Measurements from ENCODE around the gene DENND1A. TPM values are rescaled to one million over a fixed set of nuclear protein-coding genes. Genes with fewer than 3 reads are reported as not detected.

The DENND1A gene
- polyA plus RNA-seq, 1 donor, result 12.2 TPM

DNA sequence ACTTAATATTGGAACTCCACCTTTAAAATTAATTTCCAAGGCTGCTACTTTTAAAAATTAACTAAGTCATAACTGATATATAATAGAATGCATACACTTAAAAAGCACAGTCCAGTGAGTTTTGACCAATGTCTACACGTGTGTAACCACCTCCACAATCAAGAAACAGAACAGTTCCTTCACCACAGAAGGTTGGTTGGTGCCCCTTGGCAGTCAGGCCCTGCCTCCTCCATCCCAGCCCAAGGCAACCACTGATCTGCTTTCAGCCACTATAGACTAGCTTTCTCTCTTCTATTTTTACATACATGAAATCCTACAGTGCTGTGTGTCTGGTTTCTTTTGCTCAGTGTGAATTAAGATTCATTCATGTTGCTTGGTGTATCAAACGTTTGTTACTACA is 358.7 kb downstream of the DENND1A start:
- DNase-seq (ENCODE audit: low read depth), result no peak

DNA sequence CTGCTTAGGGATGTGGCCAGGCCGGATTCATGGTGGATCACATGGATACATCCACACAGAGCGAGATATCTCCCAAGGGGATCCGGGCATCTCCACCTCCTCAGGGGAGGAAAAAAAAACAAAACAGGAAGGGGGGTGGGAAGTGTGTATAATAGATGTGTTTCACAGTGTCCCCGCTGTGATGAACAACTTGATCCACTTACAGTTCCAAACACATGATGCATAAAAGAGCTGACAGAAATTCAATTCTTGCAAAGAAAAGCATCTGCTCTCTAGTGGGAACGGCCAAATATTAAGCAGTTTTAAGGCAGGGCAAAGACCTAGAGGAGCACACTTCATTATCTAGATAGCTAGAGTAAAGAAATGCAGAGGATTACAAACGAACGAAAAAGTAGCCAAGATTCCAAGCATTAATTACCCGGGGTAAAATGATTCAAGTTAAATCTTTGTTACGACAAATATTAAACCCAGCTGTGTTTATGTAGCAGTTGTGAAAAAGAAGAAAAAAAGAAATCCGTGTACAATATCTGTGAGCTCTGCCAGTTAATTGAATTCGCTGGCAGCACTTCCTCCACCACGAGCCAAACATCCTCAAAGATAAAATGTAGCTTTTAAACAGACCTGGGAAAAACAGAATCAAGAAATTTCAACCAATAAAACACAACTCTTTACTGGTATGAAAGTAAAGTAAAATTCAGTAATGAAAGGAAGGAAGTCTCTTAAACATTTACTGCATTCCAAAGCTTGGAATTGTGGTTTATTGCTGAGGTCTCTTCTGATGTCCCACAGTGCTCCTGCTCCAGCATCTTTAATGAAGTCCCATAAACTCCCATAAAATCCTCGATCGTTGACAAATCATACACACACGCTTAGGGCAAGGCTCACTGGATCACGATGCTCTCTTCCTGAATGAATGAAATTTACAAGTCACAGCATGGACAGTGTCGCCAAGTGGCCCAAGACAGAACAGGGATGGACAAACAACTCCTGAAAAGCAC is 360.9 kb downstream of the DENND1A start:
- DNase-seq (ENCODE audit: low read depth), result peak; percentile 38

DNA sequence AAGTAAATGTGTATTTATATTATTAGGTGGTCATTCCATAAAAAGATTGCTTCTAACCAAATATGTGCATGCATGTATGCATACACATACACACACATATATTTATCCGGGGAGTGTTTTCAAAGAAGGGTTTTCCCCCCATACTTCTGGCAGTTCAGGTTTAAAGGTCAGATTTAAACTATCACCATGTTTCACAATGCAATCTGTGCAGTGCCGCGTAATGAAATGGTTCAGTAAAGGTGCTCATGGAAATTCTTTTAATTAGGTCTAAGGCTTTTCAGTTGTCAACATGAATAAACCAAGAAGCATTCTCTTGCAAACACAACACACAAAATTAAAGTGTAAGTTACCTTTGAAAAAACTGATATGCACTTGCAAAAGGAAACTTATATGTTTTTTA is 362.9 kb downstream of the DENND1A start:
- DNase-seq (ENCODE audit: low read depth), result no peak

DNA sequence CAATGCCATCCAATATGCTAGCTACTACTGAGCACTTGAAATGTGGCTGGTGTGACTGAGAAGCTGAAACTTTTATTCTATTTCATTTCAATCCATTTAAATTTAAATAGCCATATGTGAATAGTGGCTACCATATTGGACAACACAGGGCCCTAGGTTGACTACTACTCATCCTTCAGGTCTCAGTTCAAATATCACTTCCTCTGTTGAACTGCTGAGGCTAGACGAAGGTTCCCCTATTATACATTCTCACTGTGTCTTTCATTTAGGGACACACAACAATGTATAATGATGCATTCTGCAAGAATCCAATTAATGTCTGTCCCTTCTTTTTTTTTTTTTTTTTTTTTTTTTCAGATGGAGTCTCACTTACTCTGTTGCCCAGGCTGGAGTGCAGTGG is 365.3 kb downstream of the DENND1A start:
- no peak for DNase-seq (ENCODE audit: low read depth)

DNA sequence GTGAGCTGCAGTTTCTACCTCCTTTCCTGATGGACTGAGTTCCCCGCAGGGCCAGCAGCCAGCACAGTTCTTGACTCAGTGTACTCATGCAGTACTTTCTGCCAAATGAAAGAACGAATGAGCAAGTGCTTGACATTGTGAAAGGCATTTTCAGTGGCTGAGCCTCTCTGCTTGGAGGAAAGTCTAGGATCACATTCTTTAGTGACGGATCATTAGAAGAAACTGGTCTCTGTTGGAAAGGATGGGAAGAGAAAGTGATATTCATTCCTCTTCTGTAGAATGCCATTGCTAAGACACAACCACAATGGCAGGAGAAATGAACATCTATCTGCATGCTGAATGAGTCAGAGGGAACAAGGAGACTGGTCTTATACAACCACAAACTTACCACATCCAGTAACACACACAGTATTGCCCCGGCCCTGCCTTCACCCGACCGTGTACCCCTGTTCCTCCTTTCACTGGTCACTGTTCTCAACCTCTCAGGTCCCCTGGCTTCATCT is 367.0 kb downstream of the DENND1A start:
- DNase-seq (ENCODE audit: low read depth), result no peak

DNA sequence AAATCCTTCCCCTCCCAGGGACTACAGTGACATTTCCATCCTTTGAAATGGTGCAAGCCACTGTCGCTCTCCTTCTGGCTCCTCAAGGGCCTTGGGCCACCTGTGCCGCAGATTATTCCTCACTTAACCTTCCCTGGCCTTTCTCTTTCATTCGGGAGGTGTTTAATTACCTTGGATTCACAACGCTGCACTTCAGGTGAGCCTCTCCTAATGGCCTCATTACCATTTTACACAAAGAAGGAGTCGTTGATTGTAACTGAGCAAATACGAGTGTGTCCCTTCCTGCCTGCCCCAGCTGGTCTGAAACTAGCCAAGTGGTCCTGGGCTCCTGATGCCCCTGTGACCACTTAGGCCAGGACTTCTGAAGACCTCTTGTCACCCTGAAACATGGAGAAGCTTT is 368.9 kb downstream of the DENND1A start:
- no peak for DNase-seq (ENCODE audit: low read depth)

DNA sequence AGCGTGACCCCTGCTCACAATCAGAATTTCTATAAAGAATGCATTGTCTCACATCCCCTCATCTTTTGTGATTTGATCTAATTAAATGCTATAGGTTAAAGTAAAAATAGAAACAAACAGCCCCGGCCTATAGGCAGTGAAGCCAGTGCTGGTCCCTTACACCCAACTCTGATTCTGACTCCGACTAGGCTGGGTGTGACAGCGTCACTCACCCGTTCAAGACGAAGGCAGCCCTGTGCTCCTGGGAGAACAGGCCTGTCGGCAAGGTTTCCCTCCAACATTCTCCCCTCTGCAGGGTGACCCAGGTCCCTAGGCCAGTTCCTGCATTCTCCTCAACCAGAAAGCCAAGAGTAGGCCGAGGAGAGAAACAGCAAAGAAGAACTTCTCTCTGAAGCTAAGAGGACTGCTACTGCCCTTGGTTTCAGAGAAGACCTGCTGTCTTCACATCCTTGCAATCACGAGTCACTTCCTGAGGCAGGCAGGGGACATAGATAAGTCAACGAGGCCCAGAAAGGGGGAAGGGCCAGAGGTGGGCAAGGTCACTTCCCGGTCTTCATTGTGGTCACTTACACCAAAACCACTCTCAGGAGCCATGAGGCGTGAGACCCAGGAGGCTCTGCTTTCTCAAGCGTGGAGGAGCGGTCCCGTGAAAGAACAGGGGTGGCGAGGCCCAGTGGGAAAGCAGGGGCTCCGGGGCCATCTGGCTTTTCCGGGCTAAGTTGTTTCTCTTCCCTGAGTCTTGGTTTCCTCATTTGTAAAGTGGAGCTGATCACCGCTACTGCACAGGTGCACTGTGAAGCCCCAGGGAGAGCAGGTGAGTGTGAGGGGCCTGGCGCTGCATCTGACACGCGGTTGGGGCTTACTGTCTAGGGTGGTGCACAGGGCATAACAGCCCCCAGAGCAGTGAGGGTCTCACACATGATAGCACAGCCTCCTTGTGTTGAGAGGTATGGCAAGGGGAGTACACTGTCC is 373.2 kb downstream of the DENND1A start:
- no peak for DNase-seq (ENCODE audit: low read depth)

DNA sequence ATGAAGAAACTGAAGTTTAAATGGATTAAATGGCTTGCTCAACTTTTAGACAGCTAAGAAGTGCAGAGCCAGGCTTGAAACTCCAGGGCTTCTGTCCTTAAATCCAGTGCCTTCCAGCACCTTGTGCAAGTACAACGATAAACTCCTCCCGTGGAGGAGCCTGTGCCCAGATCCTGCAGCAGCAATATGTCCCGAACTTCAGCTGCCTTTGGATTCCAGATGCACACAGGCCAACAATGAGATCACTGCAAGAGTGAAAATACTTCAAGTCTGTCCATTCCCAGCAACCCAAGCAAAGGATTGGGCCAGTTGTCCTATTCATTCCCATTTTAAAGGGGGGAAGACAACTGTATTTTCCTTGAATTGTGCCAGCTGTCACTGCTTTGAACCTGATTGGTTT is 374.3 kb downstream of the DENND1A start:
- DNase-seq (ENCODE audit: low read depth), result peak; percentile 6

DNA sequence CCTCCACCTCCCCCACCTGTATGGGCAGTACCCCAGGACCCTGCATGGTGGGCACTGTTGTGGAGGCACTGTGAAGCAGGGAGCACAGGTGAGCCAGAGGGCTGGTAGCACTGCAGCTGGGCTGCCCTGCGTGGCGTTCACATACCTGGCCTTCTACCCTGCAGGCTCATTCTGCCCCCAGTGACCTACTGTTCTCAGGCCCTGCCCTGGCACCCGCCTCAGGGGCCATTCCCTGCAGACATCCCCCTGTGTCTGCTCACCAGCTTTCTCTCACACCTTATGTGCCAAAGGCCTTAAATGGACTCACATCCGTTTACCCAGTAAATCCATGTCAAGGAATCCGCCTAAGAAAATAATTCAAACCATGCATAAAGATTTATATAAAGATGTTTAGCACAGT is 377.4 kb downstream of the DENND1A start:
- DNase-seq (ENCODE audit: low read depth), result no peak

DNA sequence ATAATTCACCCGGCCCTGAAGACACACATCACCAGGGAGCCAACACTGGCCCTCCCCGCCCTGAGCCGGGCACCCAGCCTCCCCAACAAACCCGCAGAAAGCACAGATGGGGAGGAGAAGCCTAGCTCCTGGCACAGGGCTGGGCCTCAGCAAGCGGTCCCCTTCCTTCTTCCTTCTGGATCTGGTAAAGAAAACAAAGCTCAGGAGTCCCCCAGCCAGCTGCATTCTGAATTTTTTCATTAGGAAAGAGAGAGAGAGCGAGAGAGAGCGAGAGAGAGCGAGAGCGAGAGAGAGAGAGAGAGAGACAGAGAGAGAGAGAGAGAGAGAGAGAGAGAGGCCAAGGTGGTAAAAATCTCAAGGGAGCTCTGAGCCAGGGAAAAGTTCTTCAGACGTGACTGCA is 378.2 kb downstream of the DENND1A start:
- no peak for DNase-seq (ENCODE audit: low read depth)

DNA sequence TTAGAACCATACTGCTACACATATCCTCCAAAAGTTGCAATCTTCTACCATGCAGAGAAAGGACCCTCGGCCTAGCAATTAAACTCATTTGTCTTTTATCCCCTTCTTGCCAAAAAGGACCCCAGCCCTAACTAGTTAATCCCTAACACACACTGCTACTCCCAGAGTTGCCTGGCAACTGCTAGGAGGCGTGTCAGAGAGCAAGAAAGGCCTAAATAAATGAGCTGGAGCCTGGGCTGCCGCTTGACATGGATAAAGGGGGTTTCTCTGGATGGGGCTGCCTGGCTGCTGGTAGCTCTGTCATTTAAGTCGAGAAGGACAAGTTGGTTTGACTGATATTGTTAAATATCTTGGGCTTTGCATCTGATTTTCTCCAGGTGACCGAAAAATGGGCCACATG is 379.1 kb downstream of the DENND1A start:
- DNase-seq (ENCODE audit: low read depth), result no peak

DNA sequence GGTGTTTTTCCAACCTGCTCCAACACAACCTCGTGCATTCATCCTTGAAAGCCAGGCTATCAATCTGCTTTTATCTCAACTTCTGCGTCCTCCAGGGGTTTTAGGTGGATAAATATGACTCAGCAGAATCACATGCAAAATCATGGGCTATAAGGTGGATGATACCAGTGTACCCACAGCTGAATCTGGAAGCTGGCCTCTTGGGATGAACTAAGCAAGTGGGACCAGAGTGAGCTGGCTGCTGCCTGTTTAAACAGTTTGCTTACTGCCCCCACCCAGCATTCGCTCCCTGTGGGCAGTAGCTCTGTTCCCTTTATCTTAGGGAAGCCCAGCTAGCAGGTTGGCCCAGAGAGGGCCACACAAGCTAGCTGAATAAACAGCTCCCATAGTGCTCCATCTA is 379.9 kb downstream of the DENND1A start:
- no peak for DNase-seq (ENCODE audit: low read depth)

DNA sequence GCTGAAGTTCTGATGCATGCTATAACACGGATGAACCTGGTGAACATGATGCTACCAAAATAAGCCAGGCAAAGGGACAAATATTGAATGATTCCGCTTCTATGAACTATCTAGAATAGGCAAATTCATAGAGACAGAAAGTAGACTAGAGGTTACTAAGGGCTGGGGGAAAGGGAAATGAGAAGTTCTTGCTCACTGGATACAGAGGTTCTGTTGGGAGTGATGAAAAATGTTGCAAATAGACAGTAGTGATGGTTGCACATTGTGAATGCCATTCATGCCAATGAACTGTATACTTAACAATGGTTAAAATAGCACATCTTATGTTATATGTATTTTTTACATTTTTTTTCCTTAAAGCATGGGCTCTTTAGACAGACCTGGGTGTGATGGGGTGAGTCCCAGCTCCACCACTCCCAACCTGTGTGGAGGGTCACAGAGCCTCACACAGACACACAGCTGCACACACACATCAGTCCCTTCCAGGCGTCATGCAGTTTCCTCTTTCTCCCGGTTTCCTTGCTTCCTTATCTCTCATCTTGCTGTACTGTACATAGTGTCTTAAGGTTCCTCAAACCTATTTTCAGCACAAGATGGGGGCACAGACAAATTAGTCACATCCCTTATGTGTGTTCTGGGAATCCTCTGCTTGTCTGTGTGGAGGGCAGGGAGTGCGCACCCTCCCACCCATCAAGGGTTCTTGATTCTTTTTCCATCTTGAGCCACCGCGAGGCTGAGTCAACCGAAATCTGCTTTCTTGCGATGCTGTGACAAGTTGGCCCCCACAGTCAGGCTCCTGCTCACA is 381.0 kb downstream of the DENND1A start:
- DNase-seq (ENCODE audit: low read depth), result no peak

DNA sequence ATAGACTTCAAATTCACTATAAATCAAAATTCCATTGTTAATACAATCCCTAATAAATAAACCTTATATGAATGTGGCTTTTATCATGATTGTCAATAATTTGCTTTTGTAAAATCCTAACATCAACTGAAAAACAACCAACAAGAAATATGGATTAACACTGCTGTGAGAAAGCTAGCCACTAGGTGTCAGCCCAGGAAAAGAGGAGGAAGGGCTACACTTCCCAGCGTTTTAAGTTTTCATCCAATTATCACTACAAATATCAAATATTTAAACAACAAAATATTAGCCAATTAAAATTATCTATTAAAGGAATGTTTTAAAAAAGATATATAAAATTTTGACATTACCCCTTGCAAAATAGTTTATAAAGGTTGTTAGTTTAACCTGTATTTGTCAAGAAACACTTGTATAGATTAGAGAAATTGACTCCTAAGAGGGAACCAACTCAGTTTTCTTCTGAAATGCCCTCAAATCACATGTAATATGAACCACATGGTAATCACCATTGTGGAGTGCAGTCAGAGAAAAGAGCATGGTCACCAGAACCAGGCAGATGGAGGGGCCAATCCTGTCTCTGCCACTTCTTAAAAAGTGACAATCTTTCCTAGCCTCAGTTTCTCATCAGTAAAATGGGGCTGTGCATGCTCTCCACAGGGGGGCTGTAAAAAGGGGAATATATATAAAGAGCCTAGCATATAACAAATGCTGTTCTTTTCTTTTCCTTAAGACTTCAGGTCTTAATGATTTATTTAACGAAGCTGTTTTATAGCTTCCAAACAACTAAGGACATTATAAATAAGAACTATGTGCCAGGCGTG is 385.7 kb downstream of the DENND1A start:
- DNase-seq (ENCODE audit: low read depth), result peak; percentile 26

DNA sequence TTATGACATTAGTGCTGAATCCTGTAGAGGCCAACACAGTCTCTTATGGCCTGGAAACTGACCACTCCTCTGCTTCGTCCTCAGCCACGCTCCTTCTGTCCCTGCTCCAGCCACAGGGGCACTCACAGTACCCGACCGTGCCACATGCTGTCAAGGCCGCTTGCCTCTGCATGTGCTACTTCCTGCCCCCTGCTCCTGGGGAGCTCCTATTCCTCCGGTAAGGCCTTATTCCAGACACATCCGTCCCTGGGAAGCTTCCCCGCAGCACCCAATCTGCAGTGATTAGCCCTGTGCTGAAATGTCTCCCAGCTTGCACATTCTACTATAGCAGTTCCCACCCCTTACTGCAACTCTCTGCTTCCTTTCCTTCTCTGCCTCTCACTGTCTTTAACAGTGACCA is 386.4 kb downstream of the DENND1A start:
- no peak for DNase-seq (ENCODE audit: low read depth)

DNA sequence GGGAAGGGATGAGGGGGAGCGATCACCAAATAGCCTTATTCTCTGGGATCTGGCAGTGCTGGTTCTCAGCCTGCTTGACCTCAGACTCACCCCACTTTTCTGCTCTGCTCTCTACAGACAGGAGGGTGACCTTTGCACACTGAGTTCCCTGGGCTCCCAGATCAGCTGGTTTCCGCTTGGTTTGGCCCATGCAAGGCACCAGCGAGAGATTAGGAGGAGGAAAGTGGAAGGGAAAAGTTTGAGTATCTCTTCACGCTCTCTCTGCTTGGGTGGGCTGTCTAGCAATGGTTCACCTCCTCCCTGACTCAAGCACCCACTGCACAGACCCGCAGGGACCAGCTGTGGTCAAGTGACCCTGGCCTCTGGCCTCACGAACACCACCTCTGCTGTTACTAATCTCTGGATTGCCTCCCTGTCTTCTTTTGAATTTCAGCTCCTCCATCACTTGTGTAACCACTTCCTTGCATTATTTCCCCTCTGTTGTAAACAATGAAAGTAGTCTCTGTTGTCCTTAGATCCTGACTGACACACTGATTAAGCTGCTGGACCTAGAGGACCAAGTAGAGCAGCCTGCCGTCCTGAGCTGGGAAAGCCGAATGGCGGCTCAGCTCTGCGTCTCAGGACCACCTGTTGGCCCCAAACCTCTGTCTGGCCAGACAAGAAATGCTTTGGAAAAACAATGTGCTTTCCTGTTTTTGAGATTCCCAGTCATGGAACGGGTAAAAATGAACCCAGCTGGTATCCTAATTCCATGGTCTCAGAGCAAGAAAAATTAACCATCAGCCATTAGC is 387.3 kb downstream of the DENND1A start:
- no peak for DNase-seq (ENCODE audit: low read depth)

DNA sequence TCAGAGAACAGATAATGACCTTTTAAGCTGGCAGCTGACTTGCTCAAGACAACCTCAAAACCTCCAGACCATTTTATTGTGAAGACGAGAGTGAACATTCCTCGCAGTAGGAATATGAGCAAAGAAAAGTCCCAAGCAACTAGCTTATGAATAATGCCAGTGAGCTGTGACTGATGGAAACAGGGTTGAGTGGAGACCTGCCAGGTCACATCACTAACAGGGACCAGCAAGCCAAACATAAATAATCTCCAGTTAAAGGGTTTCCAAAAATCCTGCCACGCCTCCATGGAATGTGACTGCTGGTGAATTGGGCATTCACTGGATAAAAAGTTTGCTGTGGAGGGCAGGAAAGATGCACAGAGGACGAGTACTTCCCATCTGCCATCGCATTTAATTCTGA is 388.5 kb downstream of the DENND1A start:
- DNase-seq (ENCODE audit: low read depth), result no peak

DNA sequence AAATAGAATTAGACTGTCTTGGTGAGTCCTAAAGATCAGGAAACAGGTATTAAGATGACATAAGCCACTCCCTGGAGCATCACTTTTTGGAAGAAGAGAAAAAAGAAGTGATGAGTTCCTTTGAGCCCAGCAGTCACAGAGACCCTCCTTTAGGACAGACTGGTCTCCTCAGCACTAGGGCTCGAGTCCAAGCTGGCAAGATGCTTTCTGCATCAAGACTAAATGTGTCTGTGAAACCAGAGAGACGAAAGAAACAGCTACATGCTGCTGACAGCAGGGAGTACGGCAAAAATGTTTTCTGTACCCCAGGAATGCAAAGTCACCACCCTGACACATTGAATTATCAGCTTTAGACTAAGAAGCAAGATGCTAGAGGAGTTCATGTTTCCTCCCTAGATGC is 389.5 kb downstream of the DENND1A start:
- no peak for DNase-seq (ENCODE audit: low read depth)

DNA sequence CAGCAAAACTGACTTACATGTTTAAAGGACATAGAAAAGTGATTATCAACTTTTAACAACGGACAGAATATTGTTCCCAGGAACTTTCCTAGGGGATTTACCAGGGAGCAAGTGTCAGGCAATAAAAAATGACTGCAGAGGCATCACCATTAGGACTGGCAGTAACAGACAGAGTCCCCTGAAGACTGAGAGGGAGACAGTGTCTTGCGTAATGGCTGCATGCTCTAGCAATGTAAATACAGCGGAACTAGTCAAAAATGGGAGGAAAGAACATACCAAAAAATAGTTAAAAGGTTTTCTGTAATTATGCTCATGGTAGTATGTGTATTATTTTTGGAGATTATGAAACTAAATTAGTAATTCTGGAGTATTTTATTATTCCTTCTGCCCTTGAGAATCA is 392.1 kb downstream of the DENND1A start:
- DNase-seq (ENCODE audit: low read depth), result no peak

DNA sequence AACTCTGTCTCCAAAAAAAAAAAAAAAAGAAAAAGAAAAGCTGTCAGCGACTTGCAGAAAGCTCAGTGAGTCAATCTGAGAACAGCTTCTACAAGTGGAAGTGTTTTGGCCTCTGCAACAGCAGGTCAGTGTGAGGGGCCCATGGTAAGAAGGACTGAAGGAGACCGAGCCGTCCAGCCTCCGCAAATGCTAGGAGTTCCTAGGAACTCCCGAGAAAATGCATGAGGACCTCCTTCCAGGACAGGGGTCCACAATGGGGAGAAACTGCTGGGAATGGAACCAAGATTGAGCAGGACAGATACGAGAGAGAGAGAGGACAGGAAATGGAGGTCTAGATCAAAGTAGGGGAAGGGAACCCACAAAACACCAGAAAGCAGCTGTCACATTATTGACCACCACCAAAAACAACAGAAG is 393.5 kb downstream of the DENND1A start:
- DNase-seq (ENCODE audit: low read depth), result no peak

All from forelimb muscle (tissue), 1 donor.